DMS53 (cell line): ENCODE data around the gene SPATA46.

ENCODE experiments used
- DNase-seq: peaks from one replicate; lab custom pipeline; 2025; lab: John Stamatoyannopoulos, UW

SPATA46 gene

DNA sequence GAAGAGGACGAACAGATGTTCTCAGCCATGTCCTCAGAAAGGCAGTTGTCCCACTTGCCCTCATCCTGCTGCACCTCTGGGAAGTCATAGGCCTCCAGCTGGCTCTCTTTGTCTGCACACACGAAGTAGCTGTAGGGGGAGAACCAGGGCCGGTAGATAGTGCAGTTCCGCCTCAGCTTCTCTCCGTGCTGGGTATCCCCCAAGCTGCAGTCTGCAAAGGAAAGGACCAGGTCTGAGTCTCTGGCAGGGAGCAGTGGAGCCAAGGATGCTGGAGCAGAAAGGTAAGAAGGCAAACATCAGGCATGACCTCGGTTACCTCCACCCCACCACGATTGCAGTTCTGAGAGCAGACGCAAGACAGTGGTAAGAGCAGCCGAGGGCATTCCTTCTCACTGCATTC is 2.2 kb downstream of the SPATA46 start:
- no peak for DNase-seq

DNA sequence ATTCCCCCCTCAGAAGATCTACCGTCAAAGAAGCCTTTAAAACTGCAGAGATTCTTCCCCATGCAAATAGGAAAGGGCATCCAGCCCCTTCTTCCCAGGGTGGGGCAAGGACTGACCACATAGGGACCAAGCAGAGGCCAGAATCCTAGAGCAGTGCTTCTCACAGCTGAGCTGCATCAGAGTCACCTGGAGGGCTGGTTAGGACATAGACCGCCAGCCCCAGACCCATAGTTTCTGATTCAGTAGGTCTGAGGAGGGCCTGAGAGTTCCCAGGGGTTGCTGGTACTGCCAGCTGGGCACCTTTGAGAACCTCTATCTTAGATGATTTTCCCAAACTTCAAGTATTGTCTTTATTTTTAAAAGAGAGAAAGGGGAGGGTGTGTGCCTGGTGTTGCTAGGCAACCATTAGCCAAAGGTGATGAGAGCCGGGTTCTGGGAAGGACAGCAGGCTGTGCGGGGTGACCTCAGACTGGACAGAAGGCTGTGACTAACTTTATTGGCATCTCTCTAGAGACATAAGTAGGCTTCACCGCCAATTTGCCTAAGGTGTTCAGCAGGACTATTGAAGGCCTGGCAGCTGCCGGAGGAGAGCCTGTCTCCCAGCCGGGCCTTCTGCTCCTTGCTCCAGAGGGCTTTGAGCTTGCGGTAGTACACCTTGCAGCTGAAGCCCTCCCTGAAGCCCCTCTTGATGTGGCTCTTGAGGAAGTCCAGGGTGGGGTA is 3.0 kb downstream of the SPATA46 start:
- DNase-seq = peak; percentile 42

DNA sequence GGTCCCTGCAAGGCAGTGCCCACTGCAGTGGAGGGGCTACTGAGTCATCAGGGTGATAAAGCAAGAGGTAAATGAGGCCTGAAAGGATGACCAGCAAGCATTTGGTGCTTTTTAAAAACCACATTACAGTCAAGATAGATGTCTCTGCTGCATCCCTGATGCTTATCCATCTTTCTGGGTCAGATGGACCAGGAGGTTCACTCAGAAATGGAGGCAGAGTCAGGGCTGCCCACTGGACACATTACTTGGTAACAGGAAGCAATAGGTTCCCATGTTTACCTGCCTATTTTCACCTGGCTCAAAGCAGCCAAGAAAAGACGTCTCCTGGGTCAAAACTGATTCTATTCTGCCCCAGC is 3.6 kb downstream of the SPATA46 start:
- no peak for DNase-seq

DNA sequence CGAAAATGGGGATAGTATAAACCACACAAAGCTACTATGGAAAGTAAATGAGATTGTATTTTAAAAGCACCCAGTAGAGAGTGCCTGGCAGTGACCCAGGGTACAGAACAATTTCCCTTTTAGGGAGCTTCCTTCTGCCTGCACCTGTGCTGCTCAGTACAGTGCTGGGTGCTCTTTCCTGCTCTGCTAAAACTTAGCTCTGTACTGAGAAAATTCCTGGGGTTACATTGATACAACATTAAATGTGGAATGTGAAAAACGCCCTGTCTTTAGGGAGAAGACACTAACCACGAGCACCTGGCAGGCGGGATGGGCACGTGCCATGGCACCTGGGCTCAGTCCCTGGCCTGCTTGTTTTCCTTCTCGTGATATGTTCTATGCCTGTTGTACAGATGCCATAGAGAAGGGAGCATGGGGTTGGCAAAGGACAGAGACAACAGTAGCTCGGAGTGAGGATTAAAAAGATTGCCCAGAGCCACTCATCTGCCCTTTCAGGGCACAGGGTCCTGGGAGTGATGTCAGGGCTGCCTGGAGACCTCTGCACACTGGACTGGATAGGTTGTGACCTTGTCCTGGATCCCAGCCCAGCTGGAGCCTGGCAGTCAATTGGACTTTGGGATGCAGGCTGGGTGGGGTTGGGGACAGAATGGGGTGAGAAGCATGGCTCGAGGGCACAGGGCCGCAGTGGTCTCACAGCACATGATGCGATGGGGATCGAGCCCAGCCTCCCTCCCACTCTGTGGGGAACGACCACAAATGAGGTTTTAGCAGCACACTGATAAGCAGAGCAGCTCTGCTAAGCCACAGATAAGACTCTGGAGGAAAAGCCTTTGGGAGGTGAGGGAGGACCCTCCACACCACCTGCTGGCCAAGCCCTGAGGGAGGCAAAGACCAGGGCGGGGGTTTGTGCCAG is 4.2 kb downstream of the SPATA46 start:
- DNase-seq = no peak

DNA sequence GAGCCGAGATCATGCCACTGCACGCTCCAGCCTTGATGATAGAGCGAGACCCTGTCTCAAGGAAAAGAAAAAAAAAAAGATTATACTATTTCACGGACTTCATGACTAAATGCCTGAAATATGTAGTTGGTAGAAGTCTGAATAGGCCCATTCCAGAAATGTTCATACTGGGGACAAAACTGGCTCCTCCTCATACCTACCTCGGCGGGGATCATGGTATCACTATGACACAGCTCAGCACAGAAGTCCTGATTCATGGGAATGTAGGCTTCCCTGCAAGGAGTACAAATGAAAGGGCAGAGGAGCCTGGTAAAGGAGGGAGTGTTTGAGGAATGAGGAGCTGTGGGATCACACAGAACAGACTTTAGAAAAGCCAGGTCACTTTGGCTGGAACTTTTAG is 5.0 kb downstream of the SPATA46 start:
- no peak for DNase-seq

DNA sequence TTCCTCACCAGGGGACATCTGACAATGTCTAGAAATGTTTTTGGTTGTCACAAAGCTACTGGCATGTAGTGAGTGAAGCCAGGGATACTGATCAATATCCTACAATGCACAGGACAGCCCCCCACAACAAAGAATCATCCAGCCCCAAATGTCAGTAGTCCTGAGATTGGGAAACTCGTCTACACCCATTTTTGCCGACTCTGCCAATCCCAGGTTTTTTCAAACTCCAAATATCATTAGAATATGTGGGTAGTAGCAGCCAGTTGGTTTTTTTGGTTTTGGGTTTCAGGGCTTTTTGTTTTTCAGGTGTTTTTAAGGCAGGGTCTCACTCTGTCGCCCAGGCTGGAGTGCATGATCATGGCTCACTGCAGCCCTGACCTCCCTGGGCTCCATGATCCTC is 5.9 kb downstream of the SPATA46 start:
- no peak for DNase-seq

DNA sequence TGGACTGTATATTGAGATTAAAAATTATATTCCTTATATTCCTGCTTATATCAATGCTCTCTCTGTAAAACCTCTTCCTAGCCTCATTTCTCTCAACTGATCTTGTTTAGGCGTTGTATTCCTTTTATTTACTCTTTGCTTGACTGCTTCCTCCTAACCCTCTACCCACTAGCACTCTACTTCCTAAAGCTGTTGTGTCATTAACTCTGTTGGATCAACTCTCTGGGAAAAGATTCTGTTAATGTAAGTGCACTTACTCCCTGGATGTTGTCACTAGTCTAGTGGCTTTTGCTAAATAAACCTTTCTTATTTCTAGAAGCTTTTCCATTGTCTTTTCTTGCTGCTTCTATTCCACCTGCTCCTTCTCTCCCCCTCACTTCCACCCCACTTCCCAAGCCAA is 6.5 kb downstream of the SPATA46 start:
- no peak for DNase-seq

DNA sequence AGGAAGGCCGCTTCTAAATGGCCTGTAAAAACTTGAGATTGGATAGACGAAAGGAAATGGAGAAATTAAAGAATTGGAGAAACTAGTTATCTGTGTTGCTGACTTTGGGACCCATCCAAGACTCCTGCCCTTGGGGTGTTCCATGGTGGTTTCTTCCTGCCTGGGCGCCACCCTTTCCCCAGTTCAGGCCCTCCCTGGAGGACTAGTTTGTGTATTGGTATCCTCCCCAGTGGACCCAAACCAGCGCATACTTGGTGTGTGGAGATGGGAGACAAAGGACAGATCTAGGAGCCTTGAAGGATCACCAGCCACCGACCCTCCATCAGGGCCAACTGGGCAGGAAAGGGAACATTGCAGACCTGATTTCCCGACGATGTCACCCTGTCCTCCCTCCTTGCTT is 7.1 kb downstream of the SPATA46 start:
- DNase-seq = no peak

DNA sequence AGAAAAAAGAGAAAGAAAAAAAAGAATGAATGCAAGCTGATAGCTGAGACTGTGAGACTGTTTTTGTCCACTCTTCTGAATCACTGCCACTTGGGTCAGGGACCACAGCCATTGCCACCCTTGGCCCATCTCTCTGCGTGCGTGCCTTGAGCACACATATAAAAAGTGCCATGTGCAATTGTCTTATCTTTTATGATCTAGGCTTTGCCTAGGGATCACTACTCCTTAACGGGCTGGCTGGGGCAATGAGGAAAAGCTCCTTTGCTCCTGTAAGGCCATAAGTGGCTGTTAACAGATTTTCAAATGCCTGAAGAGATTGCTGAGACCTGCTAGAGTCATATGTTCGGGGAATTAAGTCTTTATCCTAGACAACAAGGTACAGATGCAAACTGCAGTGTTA is 8.2 kb downstream of the SPATA46 start:
- DNase-seq = no peak

DNA sequence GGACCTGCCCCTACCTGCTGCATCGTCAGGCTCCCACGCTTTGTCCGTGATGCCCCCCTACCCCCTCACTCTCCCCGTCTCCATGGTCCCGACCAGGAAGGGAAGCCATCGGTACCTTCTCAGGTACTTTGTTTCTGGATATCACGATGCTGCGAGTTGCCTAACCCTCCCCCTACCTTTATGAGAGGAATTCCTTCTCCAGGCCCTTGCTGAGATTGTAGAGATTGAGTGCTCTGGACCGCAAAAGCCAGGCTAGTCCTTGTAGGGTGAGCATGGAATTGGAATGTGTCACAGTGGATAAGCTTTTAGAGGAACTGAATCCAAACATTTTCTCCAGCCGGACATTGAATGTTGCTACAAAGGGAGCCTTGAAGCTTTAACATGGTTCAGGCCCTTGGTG is 8.9 kb downstream of the SPATA46 start:
- no peak for DNase-seq

DNA sequence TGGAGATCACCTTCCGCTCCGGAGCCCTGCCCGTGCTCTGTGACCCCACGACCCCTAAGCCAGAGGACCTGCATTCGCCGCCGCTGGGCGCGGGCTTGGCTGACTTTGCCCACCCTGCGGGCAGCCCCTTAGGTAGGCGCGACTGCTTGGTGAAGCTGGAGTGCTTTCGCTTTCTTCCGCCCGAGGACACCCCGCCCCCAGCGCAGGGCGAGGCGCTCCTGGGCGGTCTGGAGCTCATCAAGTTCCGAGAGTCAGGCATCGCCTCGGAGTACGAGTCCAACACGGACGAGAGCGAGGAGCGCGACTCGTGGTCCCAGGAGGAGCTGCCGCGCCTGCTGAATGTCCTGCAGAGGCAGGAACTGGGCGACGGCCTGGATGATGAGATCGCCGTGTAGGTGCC is 9.6 kb downstream of the SPATA46 start:
- no peak for DNase-seq

DNA sequence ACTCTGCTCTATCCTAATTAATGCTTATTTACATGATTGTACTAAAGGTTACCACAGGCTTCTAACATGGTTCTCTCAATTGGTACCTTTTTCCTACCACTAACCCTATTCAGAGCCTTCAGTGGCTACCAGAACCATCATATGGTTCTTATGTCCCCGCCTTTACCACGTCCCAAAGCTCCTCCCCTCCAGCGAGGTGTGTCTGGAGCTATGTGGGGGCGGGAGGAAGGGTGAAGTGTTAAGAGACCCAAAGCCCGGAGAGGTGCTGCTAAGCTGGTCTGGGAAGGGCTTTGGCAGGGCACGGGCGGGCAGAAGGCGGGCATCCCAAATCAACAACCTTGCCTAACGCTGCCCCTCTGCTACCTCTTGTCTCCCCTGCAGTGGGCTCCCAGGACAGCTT is 10.0 kb downstream of the SPATA46 start:
- no peak for DNase-seq

DNA sequence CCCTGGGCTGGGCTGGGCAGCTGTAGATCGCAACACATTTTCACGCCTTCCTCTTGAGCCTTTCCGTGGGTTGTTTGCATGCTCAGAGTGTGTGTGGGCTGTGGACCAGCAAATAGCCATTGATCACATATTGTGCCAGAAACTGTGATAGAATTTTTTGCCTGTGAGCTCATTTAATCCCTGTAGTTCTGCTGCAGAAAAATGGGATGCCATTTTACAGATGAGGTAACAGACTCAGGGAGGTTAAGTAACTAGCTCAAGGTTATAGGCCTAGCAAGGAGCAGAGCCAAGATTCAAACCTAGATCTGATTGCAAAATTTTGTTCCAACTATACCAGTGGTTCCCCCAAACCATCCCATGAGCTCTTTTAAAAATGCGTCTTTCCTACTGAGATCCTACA is 10.5 kb downstream of the SPATA46 start:
- DNase-seq = no peak

DNA sequence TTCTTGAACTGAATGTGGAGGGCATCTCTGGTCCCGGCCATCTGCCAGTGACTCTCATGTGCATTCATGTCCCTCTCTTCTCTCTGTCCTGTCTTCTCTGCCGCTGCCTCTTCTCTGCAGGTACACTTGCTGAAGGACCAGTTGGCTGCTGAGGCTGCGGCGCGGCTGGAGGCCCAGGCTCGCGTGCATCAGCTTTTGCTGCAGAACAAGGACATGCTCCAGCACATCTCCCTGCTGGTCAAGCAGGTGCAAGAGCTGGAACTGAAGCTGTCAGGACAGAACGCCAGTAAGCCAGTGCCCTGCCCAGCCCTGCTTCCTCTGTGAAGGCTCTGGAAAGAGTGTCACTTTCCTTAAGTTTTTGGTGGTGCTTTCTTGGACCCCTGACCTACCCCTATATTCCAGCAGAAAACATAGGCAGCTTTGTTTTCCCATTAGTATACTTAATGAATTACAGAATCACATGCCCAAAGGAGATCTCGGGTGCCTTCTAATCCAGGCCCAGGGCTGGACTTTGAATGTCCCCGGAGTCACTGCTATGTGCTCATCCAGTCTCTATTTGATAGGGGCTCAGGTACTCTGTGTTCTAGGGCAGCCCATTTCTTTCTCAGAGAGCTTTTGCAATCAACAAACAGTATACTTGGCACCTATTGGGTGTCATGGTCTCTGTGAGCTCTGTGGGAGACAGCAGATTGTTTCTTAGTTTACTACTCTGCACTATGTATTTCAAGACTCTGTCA is 11.2 kb downstream of the SPATA46 start:
- DNase-seq = no peak

DNA sequence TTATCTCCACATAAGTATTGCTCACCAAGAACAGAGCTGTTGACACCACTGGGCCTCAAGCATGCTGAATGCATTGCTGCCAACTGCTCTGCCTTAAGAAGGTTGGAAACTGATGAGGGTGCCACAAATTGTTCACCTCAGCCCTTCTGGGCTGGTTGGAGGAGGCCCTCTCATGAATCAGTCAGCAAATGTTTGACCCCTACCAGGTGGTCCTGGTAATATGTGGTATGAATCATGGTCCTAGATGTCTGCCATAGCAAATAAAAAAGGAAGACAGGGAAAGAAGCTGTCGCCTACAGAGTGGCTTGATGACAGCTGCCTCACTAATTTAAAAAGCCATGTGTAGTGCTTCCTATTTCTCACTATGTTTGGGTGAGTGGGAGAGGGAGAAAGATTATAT is 12.2 kb downstream of the SPATA46 start:
- DNase-seq = no peak

DNA sequence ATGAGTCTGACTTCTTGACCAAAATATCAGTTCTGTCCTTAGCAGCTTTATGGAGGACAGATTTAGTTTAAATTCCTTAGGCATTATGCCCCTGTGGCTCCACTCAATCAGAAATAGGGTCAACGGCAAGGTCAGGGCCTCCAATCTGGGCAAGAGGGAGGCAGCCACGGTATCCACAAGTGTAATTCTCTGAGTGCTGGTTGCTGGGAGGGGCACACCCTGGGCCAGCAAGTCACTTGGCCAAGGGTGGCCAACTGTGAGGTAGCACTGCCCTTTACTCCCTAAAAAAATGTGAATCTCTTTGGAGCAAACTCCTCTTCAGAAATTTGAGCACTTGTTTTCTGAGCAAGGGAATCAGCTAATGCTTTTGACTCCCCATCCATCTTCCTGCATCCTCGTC is 12.8 kb downstream of the SPATA46 start:
- no peak for DNase-seq

DNA sequence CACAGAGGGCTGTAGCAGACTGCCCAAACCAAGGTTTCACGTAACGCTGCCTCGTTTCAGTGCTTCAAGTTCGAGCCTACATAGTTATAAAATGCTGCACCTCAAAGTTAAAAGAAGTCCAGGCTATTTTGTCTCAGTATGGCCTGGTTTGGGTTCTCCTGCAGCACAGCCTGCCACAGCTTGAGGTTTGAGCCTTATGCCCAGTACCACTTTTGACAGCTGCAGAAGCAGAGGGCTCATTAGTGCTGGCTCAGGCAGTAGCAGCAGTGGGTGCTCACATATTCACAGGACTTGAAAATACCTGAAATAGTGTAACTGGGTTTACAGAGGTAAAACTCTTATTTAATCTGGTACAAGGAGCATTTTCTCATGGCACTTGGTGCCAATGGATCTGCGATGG is 15.3 kb downstream of the SPATA46 start:
- DNase-seq = no peak

DNA sequence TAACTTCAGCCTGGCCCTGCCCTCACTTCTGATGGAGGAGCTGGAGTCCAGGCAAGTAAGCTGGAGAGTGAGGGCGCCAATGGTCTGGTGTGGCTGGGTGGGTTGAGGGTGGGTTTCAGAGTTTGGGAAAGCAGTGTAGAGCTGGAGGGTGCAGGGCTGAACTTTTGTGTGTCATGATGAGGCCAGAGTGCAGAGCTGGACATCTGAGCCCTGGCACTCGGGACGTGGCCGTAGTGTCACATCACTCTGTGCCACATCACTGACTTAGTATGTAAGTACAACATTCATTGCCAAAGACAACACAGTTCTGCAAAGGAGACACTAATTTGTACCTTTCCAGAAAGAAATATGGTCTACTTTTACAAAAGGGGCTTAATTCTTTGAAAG is 15.8 kb downstream of the SPATA46 start:
- no peak for DNase-seq

DNA sequence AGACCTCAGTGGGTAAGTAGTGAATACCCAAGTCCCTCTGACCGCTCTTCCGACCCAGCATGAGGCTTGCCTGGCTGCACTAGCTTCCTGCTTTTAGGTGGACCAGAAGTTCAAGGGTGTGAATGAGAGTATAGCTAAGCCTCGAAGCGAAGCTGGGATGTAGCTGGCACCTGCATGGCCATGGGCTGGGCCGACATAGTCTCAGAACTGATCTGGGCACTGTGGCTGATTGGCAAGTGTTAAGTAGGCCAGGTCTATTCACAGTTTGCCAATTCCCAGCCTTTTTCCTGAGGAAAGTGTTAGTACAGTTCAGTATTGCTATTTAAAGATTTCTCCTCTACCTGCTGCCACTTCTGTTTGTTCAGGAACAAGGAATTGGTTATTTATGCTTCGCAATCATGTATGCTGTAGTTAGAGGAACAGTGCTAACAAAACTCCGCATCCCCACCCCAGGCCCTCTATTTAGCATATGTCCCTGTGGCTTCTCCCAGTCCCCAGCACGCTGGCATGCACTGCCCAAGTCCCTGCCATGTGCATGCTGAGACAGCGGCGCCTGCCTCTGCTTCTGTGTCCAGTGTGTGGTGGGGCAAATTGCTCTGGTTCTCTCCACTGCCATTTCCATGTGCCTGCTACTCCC is 16.3 kb downstream of the SPATA46 start:
- DNase-seq = no peak

DNA sequence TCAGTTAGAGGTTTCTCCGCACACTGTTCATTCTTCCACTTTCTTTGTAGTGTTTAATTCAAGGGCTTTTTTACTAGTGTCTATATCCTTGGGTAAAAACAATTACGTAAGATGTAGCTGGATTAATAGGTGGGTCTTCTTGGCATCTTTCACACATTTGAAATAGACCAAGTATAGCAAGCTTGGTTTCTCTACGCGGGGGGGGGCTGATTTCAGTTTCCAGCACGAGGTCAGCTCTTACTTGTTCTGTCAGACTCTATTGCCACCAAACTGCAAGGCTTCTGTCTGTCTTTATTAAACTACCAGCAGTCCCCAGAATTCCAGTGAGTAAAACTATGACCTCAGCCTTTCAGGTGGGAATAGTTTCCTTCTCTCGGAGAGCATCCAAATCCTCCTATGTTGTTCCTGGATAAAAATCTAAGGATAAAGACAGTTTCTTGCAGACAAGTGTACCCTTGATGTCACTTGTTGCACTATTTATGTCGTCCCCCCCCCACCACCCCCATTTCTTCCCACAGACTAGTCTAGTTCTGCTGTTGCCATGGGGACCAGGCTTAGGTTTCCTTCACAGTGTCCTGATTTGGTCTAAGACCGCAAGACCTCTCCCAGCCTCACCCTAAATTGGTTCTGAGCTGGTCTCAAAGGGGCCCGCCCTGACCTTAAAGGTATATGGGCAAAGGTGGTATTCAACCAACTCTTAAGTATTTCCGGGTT is 17.0 kb downstream of the SPATA46 start:
- no peak for DNase-seq

DNA sequence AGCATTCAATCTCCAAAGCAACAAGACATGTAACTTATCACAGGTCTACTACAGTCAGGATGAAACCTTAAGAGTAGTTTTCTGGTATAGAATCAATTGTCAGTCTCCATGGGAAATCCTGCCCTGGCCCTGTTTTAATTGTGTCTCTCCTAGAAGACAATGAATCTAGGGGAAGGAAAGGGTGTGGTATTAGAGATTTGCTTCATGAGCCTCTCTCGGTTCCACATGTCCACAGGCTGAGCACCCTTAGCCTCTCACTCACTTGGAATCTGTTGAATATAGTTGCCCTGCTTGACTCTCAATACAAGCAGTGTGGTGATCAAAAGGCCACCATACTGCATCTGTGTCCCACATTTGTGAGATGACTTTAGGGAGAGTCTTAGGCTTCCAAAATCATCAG is 17.7 kb downstream of the SPATA46 start:
- DNase-seq = no peak
